Mesenteric fat pad (tissue), 1 donor: ENCODE data around the gene ARMH1. TPM values are rescaled to one million over a fixed set of nuclear protein-coding genes. Genes with fewer than 3 reads are reported as not detected.
"Not testable (repeated sequence)": the region's sequence is repeated elsewhere in the genome, so short reads cannot be mapped to it uniquely, and the experiment has no call there.

ENCODE experiments used
- DNase-seq: peaks from one replicate; pipeline ENCODE4 v3.0.0-alpha.2; 2020; ENCODE audit warnings: low spot score
- total RNA-seq: library from RNA; stranded (reverse); fragmentation: NEBNext Ultra II Directional; extraction: Animal tissue kit (Norgen Biotek cat#: 25700); gene quantifications from one replicate; pipeline ENCODE4 v1.2.1, GENCODE V29; 2021
- donor health status: DM: yes; HTN: yes; CAD: no.

ARMH1 gene
- total RNA-seq, 1 donor from 2014 or later = 1.9 TPM

DNA sequence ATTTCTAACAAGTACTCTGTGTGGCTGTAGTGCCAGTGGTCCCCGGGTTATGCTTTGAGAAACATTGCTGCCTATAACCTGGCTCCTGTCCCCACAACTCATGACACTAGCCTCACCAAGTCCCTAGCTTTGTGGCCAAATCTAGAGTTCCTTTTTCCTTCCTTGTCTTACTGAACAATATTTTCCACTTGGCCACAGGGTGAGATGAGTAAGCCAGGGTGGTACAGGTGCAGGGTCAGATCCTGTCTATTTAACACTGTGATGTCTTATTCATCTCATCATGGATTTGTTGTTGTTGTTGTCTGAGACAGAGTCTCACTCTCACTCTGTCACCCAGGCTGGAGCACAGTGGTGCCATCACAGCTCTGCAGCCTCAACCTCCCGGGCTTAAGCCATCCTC is 18.6 kb downstream of the ARMH1 start:
- no peak for DNase-seq

DNA sequence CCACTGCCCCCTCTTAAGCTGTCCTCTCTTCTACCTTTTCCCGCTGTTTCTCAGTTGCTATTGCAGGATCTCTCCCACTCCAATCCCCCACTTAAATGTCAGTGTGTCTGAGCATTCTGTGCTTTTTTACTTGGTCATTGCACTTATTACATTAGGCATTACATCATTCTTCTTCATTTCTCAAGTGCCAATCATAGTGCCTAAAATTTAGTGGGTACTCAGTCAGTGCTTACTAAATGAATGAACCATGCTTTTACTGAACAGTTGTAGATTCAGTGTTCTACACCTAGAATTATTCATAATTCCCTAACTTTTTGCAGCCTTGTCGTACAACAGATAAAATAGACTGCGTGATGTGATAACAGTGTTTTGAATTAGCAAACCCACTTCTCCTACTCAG is 19.4 kb downstream of the ARMH1 start:
- no peak for DNase-seq

DNA sequence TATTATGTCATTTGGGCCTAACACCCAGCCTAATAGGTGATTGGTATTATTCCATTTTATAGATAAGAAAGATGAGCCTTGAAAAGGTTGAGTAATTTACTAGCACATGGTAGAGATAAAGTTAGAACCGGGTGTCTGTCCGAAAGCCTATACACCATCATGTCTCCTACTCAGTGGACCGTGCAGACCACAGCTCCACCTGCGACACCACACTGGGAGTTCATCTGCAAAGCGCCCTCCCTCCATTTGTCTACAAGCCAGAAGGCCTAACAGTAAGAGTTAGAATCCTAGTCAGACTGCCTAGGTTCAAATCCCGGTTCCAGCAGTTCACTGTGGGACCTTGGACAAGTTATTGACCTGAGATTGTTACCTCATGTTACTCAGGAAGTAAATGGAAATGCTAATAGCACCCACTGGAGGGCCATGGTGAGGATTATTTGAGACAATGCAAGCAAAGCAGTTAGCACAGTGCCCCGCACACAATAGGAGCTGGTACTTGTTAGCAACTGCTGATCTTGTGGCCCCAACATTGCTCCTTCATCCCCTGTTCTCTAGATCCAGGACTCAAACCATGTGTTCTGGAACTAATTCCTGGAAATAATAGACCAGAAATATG is 20.5 kb downstream of the ARMH1 start:
- DNase-seq = peak; percentile 33

DNA sequence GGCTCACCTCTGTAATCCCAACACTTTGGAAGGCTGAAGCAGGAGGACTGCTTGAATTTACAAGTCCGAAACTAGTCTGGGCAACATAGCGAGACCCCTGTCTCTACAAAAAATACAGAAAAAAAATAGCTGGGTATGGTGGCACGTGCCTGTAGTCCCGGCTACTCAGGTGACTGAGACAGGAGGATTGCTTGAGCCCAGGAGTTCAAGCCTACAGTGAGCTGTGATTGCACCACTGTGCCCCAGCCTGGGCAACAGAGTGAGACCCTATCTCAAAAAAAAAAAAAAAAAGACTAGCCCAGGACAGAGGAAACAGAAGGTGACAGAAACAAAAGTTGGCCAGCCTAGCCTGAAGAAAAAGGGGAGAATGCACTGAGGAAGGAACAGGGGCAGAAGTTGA is 21.2 kb downstream of the ARMH1 start:
- DNase-seq = peak; percentile 22

DNA sequence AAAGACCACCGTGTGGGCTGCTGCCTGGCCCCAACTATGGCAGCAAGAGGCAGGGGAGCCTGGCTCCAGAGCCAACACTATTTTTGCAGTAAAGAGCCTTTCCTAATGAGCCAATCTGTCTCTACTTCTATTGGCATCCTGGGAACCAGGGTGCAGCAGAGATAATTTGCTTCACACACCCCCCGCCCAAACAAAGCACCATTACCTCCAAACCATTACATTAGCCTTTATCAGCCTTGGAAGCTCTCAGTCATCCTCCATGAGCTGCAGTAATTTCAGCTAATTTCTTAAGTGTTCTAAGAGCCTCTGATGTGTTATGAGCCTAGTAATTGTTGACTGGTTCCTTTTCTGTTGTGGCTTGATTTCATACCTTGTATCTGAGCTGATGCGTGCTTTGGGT is 21.6 kb downstream of the ARMH1 start:
- DNase-seq = no peak

DNA sequence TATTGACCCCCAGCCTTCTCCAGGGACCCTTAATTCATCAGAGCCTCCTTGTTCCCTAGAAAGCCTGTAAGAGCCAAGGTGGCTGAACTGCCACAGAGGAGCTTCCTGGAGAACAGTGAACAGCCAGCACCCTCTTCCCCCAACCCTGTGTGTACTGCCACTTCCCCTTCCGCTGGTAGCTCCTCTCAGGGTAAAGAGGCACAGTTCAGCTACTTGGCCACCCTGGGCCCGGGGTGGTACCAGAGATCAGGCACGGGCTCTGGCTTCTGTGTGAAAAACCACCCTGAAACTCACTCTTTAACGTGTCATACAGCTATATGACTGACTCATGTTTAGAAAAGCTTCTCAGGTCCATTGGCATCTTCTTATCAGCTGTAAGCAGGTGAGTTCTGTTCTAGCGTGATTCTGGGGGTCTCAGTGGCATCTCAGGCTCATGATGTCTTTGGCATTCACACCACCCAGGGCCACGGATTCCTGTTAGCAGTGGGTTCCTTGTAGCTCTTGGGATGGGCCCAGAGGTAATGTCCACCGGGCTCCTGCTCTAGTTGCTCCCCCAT is 22.4 kb downstream of the ARMH1 start:
- DNase-seq = peak; percentile 75

DNA sequence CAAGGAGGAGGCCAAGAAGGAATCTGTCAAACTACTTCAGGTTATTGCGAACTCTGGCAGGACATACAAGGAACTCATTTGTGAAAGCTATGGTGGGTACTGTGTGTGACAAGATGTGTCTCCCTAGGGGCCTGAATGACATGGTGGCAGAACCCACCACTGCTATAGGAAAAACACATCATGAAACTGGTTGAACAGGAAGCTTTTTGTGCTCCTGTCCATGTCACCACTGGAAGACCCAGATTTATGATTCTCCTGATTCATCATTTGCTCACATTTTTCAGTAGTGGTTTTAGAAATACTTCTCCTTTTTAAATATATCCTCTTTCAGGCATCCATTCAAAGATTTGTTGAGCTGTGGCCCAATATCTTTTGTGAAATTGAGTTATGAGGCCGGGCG is 23.6 kb downstream of the ARMH1 start:
- DNase-seq = no peak

DNA sequence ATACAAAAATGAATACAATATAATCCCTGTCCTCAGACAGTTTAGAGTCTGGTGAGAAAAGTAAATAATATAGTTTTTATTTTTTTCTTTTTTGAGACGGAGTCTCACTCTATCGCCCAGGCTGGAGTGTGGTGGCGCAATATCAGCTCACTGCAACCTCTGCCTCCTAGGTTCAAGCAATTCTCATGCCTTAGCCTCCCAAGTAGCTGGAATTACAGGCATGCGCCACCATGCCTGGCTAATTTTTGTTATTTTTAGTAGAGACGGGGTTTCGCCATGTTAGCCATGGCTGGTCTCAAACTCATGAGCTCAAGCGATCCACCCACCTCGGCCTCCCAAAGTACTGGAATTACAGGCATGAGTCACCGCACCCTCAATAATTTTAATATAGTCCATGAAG is 24.9 kb downstream of the ARMH1 start:
- not testable (repeated sequence) for DNase-seq

DNA sequence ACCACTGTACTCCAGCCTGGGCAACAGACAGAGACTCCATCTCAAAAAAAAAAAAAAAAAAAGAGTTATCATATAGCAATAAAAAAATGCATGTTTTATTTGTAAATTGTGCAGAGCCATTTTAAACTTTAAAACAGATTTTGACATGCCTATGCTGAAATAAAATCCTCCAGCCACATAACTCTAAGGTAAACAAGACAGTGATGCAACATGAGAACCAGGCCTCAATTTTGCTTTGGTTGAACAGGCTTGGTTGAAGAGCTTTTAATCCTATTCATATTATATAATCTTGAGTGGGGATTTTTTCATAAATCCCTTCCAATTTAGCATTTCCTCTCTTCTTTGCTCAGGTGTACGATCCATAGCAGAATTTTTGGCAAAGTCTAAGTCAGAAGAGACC is 26.1 kb downstream of the ARMH1 start:
- DNase-seq = no peak

DNA sequence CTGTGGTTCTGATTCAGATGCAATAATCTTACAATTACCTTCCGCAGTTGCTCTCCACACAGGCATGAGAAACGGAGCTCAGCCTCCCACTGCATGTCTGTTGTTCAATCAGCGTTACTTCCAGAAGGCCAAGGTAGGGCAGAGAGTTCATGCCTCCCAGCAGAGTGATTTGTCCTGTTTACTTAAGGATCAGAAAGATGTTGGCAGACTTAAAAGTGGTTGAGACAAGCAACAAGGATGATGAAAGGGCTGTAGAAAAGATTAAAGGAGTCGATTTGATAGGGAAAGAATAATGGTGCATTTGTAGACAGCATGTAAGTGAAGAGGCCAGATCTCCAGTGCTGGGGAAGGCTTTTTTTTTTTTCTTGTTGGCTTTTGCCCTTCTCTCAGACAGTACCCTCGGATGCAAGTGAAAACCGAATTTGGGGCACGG is 26.6 kb downstream of the ARMH1 start:
- DNase-seq = no peak

DNA sequence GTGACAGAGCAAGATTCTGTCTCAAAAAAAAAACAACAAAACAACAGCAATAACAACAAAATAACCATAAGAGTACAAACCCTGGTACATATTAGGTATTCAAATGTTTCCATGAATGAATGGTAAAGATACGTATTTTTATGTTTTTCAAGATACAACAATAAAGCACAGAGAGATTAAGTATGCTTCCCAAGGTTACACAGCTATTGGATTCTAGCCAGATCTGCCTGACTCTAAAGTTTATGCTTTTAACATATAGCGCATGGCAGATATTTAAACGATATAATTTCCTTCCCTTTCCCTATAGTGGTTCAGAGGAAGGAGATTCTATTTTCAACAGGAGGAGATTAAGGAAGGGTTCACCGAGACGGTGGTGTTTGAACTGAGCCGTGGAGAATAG is 31.0 kb downstream of the ARMH1 start:
- DNase-seq = no peak

DNA sequence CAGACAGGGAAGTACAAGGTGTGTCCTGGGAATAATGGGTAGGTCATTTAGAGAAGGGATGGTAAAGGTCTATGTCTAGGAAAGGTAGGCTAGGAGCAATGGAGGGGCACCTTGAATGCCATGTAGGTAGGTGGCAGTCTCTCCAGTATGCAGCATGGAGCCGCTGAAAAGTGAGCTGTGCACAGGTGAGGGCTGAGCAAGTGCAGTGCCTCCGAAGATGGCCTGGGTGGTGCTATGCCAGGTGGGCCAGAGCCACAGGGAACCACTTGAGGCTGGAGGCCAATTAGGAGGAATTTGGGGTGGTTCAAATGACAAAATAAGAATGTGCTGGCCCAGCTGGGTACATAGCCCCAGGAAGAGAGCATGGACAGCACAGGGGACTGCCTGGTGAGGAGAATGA is 31.4 kb downstream of the ARMH1 start:
- no peak for DNase-seq

DNA sequence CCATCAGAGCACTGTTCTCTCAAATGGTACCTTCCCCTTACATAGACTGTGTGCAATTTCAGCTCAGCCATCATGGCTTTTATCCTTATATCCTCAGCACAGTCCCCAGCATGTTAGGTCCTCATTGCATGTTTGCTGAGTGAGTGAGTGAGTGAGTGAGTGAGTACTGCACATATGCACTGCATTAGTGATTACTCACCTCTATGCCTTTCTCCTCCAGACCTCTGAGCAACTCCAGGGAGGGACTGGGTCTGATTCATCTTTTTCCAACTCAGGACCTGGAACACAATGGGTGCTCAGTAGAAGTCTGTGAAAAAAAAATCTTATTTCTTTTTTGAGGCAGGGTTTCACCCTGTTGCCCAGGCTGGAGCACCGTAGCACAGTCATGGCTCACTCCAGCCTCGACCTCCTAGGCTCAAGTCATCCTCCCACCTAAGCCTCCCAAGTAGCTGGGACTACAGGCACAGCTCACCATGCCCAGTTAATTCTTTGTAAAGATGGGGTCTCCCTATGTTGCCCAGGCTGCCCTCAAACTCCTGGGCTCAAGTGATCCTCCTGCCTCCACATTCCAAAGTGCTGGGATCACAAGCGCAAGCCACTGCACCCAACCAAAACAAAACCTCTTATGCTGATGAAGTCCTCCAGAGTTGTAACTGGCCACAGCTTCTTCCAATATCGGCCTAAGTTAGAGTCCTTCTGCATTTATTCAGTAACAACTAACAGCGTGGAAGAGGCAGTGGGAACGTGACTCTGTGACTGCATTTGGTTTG is 32.8 kb downstream of the ARMH1 start:
- no peak for DNase-seq

DNA sequence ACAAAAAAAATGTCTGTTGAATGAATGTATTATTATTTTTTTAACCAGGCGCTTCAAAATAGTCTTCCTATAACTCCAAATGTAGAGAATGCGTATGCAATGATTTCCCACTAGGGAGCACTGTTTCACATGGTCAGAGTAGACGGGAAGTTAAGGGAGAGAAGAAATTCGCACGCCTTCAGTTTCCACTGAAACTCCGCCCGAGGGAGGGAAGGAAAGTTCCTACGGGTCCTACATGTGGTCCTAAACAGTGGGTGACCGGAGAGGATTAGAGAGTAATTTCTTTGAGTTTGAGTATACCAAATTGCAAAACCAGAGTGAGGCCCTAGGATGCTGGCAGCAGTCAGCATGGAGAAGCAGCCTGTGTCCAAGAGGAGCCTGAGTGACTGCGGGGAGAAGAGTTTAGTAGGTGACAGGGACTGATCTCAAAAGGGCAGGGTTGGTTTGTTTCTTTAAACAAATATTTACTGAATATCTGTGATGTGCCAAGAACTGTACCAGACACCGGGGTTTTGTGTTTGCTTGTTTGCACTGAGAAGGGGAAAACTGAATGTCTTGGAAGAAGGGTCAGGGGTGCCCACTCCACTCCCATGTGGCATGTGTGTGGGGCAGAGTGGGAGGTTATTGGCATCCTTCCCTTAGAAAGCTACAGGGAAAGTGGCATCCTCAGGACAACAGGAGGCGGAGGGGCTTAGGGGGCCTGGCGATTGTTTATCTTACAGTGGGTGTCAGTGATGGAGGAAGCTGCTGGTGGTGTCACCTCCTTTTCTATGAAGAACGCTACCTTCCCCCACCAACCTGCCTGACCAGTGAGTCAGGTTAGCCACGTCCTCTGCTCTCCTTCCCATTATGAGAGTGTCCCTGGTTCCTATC is 33.7 kb downstream of the ARMH1 start:
- DNase-seq = no peak

DNA sequence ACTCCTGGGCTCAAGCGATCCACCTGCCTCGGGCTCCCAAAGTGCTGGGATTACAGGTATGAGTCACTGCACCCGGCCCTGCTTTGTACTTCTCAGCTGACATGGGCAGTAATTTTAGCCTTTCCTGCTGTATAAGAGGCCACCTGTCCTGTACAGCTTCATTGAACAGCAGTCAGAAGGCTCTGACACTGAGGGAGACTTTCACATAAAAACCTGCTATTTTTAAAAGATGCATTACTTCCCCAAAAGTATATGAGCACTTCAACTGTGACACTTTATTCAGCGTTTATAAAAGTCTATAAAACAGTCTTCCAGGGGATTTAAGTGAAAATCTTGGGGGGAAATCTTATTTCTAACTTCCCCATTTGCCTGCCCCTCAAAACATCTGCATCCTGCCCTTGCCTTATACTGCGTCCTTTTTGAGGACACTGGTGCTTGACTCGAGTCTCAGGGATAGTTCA is 38.8 kb downstream of the ARMH1 start:
- DNase-seq = no peak

DNA sequence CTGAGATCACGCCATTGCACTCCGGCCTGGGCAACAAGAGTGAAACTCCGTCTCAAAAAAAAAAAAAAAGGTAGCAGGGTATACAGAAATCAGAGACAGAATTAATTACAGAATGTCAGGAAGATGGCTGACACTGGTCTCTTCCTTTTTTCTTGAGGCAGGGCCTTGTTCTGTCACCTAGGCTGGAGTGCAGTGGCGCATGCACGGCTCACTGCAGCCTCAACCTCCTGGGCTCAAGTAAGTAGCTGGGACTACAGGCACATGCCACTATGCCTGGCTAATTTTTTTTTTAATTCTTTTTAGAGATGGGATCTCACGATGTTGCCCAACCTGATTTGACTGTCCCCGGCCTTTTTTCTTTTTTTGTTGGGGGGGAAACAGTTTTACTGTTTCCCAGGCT is 40.0 kb downstream of the ARMH1 start:
- DNase-seq = no peak

DNA sequence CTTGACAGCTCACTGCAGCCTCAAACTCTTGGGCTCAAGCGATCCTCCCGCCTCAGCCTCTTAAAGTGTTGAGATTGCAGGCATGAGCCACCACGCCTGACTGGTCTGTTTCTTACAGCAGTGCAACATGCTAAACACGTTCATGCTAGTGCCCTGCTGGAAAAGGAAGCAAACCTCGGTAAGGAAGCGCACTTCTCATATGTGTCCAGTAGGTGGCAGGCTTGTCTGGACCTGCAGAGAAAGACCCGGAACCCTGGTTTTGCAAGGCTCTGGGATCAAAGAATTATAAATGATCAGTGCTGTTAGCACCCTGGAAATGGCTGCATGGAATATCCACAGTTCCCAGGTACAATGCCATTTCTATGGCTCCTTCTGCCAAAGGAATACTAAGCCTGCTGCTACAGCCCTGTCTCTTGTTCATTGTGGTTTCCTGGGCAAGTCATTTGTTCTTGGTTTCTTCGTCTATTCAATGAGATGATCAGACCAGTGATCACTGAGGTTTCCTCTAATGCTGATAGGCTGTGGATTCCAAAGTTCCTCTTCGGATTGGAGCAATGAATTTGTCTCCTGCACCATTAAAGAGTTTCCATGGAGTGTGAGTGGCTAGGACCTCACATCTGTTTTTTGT is 40.5 kb downstream of the ARMH1 start:
- no peak for DNase-seq

DNA sequence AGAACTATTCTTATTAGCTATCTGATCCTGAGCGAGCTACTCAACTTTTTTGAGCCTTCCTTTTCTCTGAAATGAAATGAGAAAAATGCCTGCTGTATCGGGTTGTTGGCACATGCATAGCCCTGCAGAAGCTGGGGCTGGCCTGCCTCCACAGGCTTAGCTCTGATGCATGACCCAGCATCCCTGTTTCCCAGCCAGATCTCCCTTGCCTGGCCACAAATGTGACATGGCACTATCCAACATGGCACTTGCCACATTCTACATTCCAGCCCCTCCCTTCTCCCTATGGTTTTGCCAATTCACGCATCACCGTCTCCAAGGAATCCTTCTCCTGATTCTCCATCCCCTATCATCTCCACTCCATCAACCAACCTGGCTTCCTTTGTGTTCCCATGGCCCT is 42.6 kb downstream of the ARMH1 start:
- no peak for DNase-seq

DNA sequence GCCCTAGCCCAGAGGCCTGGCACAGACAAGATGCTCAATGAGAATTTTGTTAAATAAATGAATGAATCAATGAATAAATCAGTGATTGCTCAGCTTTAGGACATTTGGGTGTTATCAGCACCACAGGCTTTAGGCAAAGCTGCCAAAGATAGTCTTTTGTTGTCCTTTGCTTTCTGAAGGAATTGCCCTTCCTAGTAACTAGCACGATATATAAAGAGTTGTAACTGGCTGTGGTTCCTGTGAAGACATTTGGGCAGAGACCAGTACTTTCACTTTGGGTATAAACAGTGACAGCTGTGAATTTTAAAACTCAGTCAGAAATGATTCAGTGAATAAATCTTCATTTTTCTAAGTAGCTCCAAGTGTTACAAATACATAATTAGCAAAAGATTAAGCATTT is 43.1 kb downstream of the ARMH1 start:
- DNase-seq = no peak

DNA sequence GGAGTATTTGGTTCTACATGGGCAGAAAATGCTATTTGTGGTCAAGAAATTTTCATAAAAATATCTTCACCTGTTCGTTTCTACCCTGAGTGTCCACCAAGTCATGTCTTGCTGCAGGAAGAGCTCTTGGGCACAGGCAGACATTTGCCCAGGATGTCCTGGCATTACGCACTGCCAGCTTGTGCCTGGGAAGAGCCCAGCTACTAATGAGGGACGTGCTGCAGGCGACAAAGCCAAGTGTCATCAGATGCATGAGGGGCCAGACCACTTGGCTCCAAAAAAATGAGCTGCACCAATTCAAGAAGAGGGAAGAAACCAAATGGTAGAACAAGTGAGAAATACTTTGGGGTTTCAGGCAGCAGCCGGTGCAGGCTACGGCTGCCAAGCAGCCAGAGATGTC is 43.6 kb downstream of the ARMH1 start:
- no peak for DNase-seq

DNA sequence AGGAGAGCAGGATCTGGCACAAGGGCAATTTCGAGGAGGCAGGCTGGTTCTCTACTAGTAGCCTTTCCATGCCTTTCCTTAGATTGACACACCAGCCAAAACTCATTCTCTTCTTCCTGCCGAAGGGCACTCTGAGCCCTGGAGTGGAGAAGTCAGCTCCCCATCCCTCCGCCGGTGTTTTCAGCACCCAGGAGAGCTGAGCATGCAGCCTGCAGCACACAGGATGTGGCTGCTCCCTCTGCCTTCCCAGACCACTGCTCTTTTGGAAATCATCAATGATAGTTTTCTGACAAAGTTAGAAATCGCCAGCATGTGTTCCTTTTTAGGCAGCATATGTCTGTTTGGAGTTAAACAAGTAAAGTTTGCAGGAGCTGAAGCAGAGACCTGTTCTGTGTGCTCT is 44.8 kb downstream of the ARMH1 start:
- no peak for DNase-seq
